ENCODE measurements around the gene PRKG1. TPM values are rescaled to one million over a fixed set of nuclear protein-coding genes. Genes with fewer than 3 reads are reported as not detected.

Gene PRKG1
- total RNA-seq, 6 experiments from 2014 or later: 1.1 to 2.0 (median 1.3) TPM

GRCh38 chr10:51999096-51999495 lies 924.8 kb downstream of the PRKG1 start:
- Histone ChIP-seq H3K36me3 (no peaks in the 10 kb centered on the region), H3K4me3 (no peak overlapping the region), H3K27ac (no peak overlapping the region), H3K4me1 (no peaks in the 10 kb centered on the region), H3K27me3 (no peaks in the 10 kb centered on the region), H3K9me3 (no peaks in the 10 kb centered on the region)
- intact Hi-C loops (cut with DNase I): no loop called here
- no peak for DNase-seq
- ATAC-seq: no peak
- no peak for TF ChIP-seq POLR2A (IDR thresholded peaks at IDR 0.05)
- no peak for TF ChIP-seq CTCF (IDR thresholded peaks at IDR 0.05)
- WGBS (ENCODE audit: insufficient coverage, low coverage, low lambda C conversion rate, missing lambda C conversion rate): 29% methylated on average over 5 of the region's 5 CpGs

GRCh38 chr10:52004342-52004949 lies 930.2 kb downstream of the PRKG1 start:
- no peaks in the 10 kb centered on the region for H3K9me3 ChIP-seq
- ATAC-seq: peak; percentile 51 to 72 (median 67)
- H3K36me3 ChIP-seq: no peaks in the 10 kb centered on the region
- 22% methylated on average over 5 of the region's 5 CpGs for WGBS (ENCODE audit: insufficient coverage, low coverage, low lambda C conversion rate, missing lambda C conversion rate)
- H3K4me1 ChIP-seq: no peaks in the 10 kb centered on the region
- TF ChIP-seq CTCF (IDR thresholded peaks at IDR 0.05): peak; percentile 36 to 61 (median 58)
- no peak for TF ChIP-seq POLR2A (IDR thresholded peaks at IDR 0.05)
- no peak overlapping the region for H3K27ac ChIP-seq
- no peaks in the 10 kb centered on the region for H3K27me3 ChIP-seq
- intact Hi-C loops (cut with DNase I): no loop called here
- no peak overlapping the region for H3K4me3 ChIP-seq
- no peak for DNase-seq

- WGBS (ENCODE audit: insufficient coverage, low coverage, low lambda C conversion rate, missing lambda C conversion rate): 22% methylated on average over 2 of the region's 2 CpGs
- H3K36me3 ChIP-seq: no peaks in the 10 kb centered on the region
- H3K27ac ChIP-seq: no peak overlapping the region
- H3K4me1 ChIP-seq: no peaks in the 10 kb centered on the region
- H3K4me3 ChIP-seq: no peak overlapping the region
- DNase-seq: no peak
- TF ChIP-seq CTCF (IDR thresholded peaks at IDR 0.05): no peak
- TF ChIP-seq POLR2A (IDR thresholded peaks at IDR 0.05): no peak
- ATAC-seq: no peak
- no peaks in the 10 kb centered on the region for H3K9me3 ChIP-seq
- intact Hi-C loops (cut with DNase I): no loop called here
- no peaks in the 10 kb centered on the region for H3K27me3 ChIP-seq
Measured at GRCh38 chr10:52007091-52007490, 932.8 kb downstream of the PRKG1 start.

DNA sequence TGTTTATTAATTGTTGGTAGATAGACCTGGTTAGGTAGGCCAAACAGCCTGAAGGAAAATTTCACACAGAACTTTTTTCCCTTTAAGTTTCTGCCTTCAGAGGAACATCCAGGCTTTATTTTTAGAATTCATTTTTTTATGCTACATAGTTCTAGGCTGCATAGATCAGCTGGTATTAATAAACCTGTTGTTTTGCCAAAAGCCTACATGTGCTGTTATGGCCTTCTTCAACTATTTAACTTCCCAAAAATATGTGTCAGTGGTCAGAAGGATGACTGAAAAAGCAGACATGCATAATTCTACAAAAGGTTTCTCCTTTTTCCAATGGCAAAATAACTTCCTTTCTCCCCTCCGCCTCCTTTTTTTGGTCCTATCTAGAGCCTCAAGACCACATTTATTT lies 936.8 kb downstream of the PRKG1 start:
- 89% methylated on average over 1 of the region's 1 CpG for WGBS (ENCODE audit: insufficient coverage, low coverage, low lambda C conversion rate, missing lambda C conversion rate)
- Histone ChIP-seq H3K4me3 (no peak overlapping the region), H3K36me3 (no peaks in the 10 kb centered on the region), H3K9me3 (no peaks in the 10 kb centered on the region), H3K4me1 (no peaks in the 10 kb centered on the region), H3K27ac (no peak overlapping the region), H3K27me3 (no peaks in the 10 kb centered on the region)
- DNase-seq (no peak), ATAC-seq (no peak)
- TF ChIP-seq CTCF (IDR thresholded peaks at IDR 0.05) (no peak), POLR2A (IDR thresholded peaks at IDR 0.05) (no peak)
- intact Hi-C loops (cut with DNase I): no loop called here
